Upper lobe of left lung (tissue), 6 donors: ENCODE results near the gene PLIN4. TPM values are rescaled to one million over a fixed set of nuclear protein-coding genes. Genes with fewer than 3 reads are reported as not detected.

Source experiments
- ATAC-seq, 2 donors: fragments of 200-7000 bp; cut with Tn5 transposase; one replicate each; pipeline ENCODE4 v1.9.1; 2022; ENCODE audit warnings: mild to moderate bottlenecking in 2 of 2, moderate library complexity in 2 of 2; ENCODE audit not compliant: low FRiP score in 2 of 2
- DNase-seq, 2 donors: peaks; one replicate each; pipeline ENCODE4 v3.0.0-alpha.2; 2019 to 2020
- H3K27ac ChIP-seq, 4 donors: fragments of 200-600 bp; sonication (generic); one replicate each; pipeline ENCODE4 v1.5.1; 2016 to 2019
- H3K27me3 ChIP-seq, 4 donors: fragments of 200-600 bp; sonication (generic); one replicate each; pipeline ENCODE4 v1.5.1; 2017 to 2019
- H3K36me3 ChIP-seq, 4 donors: fragments of 200-600 bp; sonication (generic); one replicate each; pipeline ENCODE4 v1.5.1; 2016 to 2019
- H3K4me1 ChIP-seq, 4 donors: fragments of 200-600 bp; sonication (generic); one replicate each; pipeline ENCODE4 v1.5.1; 2018 to 2019
- H3K4me3 ChIP-seq, 4 donors: fragments of 200-600 bp; sonication (generic); one replicate each; pipeline ENCODE4 v1.5.1; 2017 to 2019; ENCODE audit warnings: mild to moderate bottlenecking in 2 of 4, moderate library complexity in 1 of 4
- H3K9me3 ChIP-seq, 4 donors: fragments of 200-600 bp; sonication (generic); one replicate each; pipeline ENCODE4 v1.5.1; 2018 to 2019
- CTCF ChIP-seq, 6 experiments: fragments of 450-650 bp in 4 of 6; fragments of 200-600 bp in 2 of 6; sonication (generic) in 2 of 6; IDR thresholded peaks; one replicate each; pipeline ENCODE4 v1.5.1; 2016 to 2019; ENCODE audit warnings: antibody characterized with exemption in 6 of 6
- EP300 ChIP-seq, 4 donors: sonication (generic); formaldehyde crosslinking; IDR thresholded peaks; one replicate each; pipeline ENCODE4 v1.5.1; 2017; ENCODE audit warnings: antibody characterized with exemption in 4 of 4, control low read depth in 2 of 4
- POLR2A ChIP-seq, 4 donors: fragments of 450-650 bp; IDR thresholded peaks; one replicate each; pipeline ENCODE4 v1.5.1; 2016 to 2017; ENCODE audit warnings: antibody characterized with exemption in 4 of 4, mild to moderate bottlenecking in 2 of 4
- POLR2AphosphoS5 ChIP-seq, 2 donors: sonication (generic); formaldehyde crosslinking; IDR thresholded peaks; one replicate each; pipeline ENCODE4 v1.5.1; 2017; ENCODE audit warnings: antibody characterized with exemption in 2 of 2
- WGBS, 2 donors: methylation state at CpG; one replicate each; pipeline ENCODE4 v1.1.5; 2017 to 2018; 5-methylcytosine and 5-hydroxymethylcytosine counted together
- total RNA-seq, 6 donors: library from RNA; depleted of rRNA in 4 of 6; stranded (reverse); fragments of >200 nt in 4 of 6; gene quantifications; one replicate each; pipeline versions ENCODE4 v1.1.0 to v1.2.1, GENCODE V29; 2016 to 2021
- donor health status: DM: no; HTN: no; CAD: no; lungs with moderate emphysema.
- donor health status: DM: no; HTN: yes; CAD: no; lungs with severe emphysema.

Gene PLIN4
- total RNA-seq, 6 donors from 2014 or later: 1.8 to 11.5 (median 3.8) TPM

GRCh38 chr19:4501691-4502090 is 16.6 kb downstream of the PLIN4 start:
- TF ChIP-seq EP300 (IDR thresholded peaks at IDR 0.05): no peak
- TF ChIP-seq CTCF (IDR thresholded peaks at IDR 0.05): no peak
- TF ChIP-seq POLR2AphosphoS5 (IDR thresholded peaks at IDR 0.05): no peak
- TF ChIP-seq POLR2A (IDR thresholded peaks at IDR 0.05): no peak
- H3K4me1 ChIP-seq: no peaks in the 10 kb centered on the region
- H3K27ac ChIP-seq: no peak overlapping the region
- no peaks in the 10 kb centered on the region for H3K27me3 ChIP-seq
- peaks cover 13 to 94% (median 68%) of the 10 kb centered on the region in 4 donors for H3K36me3 ChIP-seq
- no peaks in the 10 kb centered on the region for H3K9me3 ChIP-seq
- H3K4me3 ChIP-seq: no peak overlapping the region
- peak in 1 of 2 donors; percentile 66 for DNase-seq
- ATAC-seq: no peak
- WGBS, 2 donors: 90 to 94% methylated on average over 8 to 23 of the region's 25 CpGs

GRCh38 chr19:4500841-4501591 is 17.3 kb downstream of the PLIN4 start:
- Histone ChIP-seq H3K27me3 (no peaks in the 10 kb centered on the region), H3K9me3 (no peaks in the 10 kb centered on the region), H3K4me1 (no peaks in the 10 kb centered on the region), H3K4me3 (no peak overlapping the region), H3K36me3 (peaks cover 13 to 99% (median 74%) of the 10 kb centered on the region in 4 donors), H3K27ac (no peak overlapping the region)
- peak in 1 of 2 donors; percentile 70 for DNase-seq
- ATAC-seq: no peak
- WGBS, 2 donors: 94 to 96% methylated on average over 26 to 27 of the region's 29 CpGs
- TF ChIP-seq CTCF (IDR thresholded peaks at IDR 0.05) (no peak), POLR2AphosphoS5 (IDR thresholded peaks at IDR 0.05) (no peak), EP300 (IDR thresholded peaks at IDR 0.05) (no peak), POLR2A (IDR thresholded peaks at IDR 0.05) (no peak)

GRCh38 chr19:4499855-4500254 is 18.4 kb downstream of the PLIN4 start:
- Histone ChIP-seq H3K4me1 (no peaks in the 10 kb centered on the region), H3K27me3 (no peaks in the 10 kb centered on the region), H3K27ac (no peak overlapping the region), H3K4me3 (no peak overlapping the region), H3K36me3 (peaks cover 14 to 99% (median 77%) of the 10 kb centered on the region in 4 donors), H3K9me3 (no peaks in the 10 kb centered on the region)
- TF ChIP-seq EP300 (IDR thresholded peaks at IDR 0.05) (no peak), POLR2A (IDR thresholded peaks at IDR 0.05) (no peak), CTCF (IDR thresholded peaks at IDR 0.05) (no peak), POLR2AphosphoS5 (IDR thresholded peaks at IDR 0.05) (no peak)
- WGBS, 2 donors: 90 to 93% methylated on average over 11 to 15 of the region's 15 CpGs
- DNase-seq (peak in 1 of 2 donors; percentile 62), ATAC-seq (no peak)

DNA sequence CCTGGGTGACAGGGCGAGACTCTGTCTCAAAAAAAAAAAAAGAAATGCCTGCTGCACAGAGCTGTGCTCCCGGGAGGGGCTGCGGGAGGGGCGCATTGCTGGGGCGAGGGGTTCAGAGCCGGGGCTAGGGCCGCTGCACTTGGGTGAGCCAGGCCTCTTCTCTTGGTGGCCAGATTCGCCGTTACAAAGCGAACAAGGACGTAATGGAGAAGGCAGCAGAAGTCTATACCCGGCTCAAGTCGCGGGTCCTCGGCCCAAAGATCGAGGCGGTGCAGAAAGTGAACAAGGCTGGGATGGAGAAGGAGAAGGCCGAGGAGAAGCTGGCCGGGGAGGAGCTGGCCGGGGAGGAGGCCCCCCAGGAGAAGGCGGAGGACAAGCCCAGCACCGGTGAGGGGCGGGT is 19.0 kb downstream of the PLIN4 start:
- Histone ChIP-seq H3K36me3 (peaks cover 20 to 99% (median 80%) of the 10 kb centered on the region in 4 donors), H3K9me3 (no peaks in the 10 kb centered on the region), H3K4me1 (no peaks in the 10 kb centered on the region), H3K4me3 (no peak overlapping the region), H3K27ac (no peak overlapping the region), H3K27me3 (no peaks in the 10 kb centered on the region)
- WGBS, 2 donors: 95 to 96% methylated on average over 22 to 23 of the region's 23 CpGs
- no peak for TF ChIP-seq POLR2AphosphoS5 (IDR thresholded peaks at IDR 0.05)
- ATAC-seq: no peak
- DNase-seq: peak in 1 of 2 donors; percentile 56

DNA sequence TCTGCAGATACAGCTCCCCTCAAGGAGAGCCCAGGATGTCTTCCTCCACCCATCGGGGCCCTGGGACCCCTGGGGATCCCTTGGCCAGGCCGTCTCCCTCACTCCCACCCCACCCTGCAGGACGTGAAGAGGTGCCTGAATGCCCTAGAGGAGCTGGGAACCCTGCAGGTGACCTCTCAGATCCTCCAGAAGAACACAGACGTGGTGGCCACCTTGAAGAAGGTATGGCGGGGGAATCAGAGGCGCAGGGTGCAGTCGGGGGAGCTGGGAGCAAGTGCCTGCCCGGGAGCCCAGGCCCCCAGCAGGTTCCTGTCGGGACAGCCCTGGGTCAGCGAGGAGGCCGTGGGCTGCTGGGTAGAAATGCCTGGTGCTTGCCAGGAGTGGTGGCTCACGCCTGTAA is 19.6 kb downstream of the PLIN4 start:
- DNase-seq (no peak), ATAC-seq (no peak)
- Histone ChIP-seq H3K4me3 (no peak overlapping the region), H3K27me3 (no peaks in the 10 kb centered on the region), H3K36me3 (peaks cover 26 to 99% (median 84%) of the 10 kb centered on the region in 4 donors), H3K4me1 (no peaks in the 10 kb centered on the region), H3K9me3 (no peaks in the 10 kb centered on the region), H3K27ac (no peak overlapping the region)
- WGBS, 2 donors: 91 to 95% methylated on average over 9 to 11 of the region's 12 CpGs
- TF ChIP-seq POLR2AphosphoS5 (IDR thresholded peaks at IDR 0.05): no peak
- no peak for TF ChIP-seq POLR2A (IDR thresholded peaks at IDR 0.05)
- no peak for TF ChIP-seq CTCF (IDR thresholded peaks at IDR 0.05)
- TF ChIP-seq EP300 (IDR thresholded peaks at IDR 0.05): no peak
